ENCODE results near the gene MYRIP. TPM values are rescaled to one million over a fixed set of nuclear protein-coding genes. Genes with fewer than 3 reads are reported as not detected.

MYRIP gene
- total and polyA plus RNA-seq, 4 experiments from 2014 or later: not detected

- Histone ChIP-seq H3K9me3 (ENCODE audit: control insufficient read depth in 1 of 2, low read length in 2 of 2) (no peaks in the 10 kb centered on the region), H3K27me3 (ENCODE audit: insufficient read depth, low read length) (no peaks in the 10 kb centered on the region), H3K27ac (ENCODE audit: low read depth, low read length) (no peak overlapping the region), H3K4me1 (ENCODE audit: insufficient read depth, low read length) (no peaks in the 10 kb centered on the region), H3K36me3 (ENCODE audit: insufficient read depth, low read length) (no peaks in the 10 kb centered on the region), H3K4me3 (ENCODE audit: low read length in 2 of 2) (no peak overlapping the region)
- CTCF ChIA-PET (ENCODE audit: partially characterized antibody): no interaction called here
- Mint-ChIP-seq H3K4me3 (no peak overlapping the region), H3K27me3 (no peaks in the 10 kb centered on the region), H3K4me1 (no peaks in the 10 kb centered on the region), H3K9me3 (peaks cover 0 to 4% (median 0%) of the 10 kb centered on the region in 8 donors), H3K27ac (no peak overlapping the region), H3K36me3 (no peaks in the 10 kb centered on the region)
- no peak for DNase-seq
- POLR2A ChIA-PET (ENCODE audit: partially characterized antibody): no interaction called here
- intact Hi-C loops (cut with micrococcal nuclease): no loop called here
These were observed 171.4 kb downstream of the MYRIP start for GRCh38 chr3:39980781-39981180.

- no peak overlapping the region for H3K27ac ChIP-seq (ENCODE audit: low read depth, low read length)
- CTCF ChIA-PET (ENCODE audit: partially characterized antibody): no interaction called here
- POLR2A ChIA-PET (ENCODE audit: partially characterized antibody): no interaction called here
- peaks cover 0 to 4% (median 2%) of the 10 kb centered on the region in 8 donors for H3K9me3 Mint-ChIP-seq
- no peaks in the 10 kb centered on the region for H3K4me1 Mint-ChIP-seq
- H3K4me3 ChIP-seq (ENCODE audit: low read length in 2 of 2): no peak overlapping the region
- no peak for DNase-seq
- H3K36me3 Mint-ChIP-seq: no peaks in the 10 kb centered on the region
- no peak overlapping the region for H3K4me3 Mint-ChIP-seq
- H3K27me3 ChIP-seq (ENCODE audit: insufficient read depth, low read length): no peaks in the 10 kb centered on the region
- H3K36me3 ChIP-seq (ENCODE audit: insufficient read depth, low read length): no peaks in the 10 kb centered on the region
- H3K9me3 ChIP-seq (ENCODE audit: control insufficient read depth in 1 of 2, low read length in 2 of 2): no peaks in the 10 kb centered on the region
- H3K4me1 ChIP-seq (ENCODE audit: insufficient read depth, low read length): no peaks in the 10 kb centered on the region
- intact Hi-C loops (cut with micrococcal nuclease): no loop called here
- no peak overlapping the region for H3K27ac Mint-ChIP-seq
- H3K27me3 Mint-ChIP-seq: no peaks in the 10 kb centered on the region
These were observed 172.3 kb downstream of the MYRIP start for GRCh38 chr3:39981547-39982184.

- no peaks in the 10 kb centered on the region for H3K36me3 Mint-ChIP-seq
- Histone ChIP-seq H3K9me3 (ENCODE audit: control insufficient read depth in 1 of 2, low read length in 2 of 2) (no peaks in the 10 kb centered on the region), H3K4me3 (ENCODE audit: low read length in 2 of 2) (no peak overlapping the region), H3K36me3 (ENCODE audit: insufficient read depth, low read length) (no peaks in the 10 kb centered on the region), H3K4me1 (ENCODE audit: insufficient read depth, low read length) (no peaks in the 10 kb centered on the region), H3K27me3 (ENCODE audit: insufficient read depth, low read length) (no peaks in the 10 kb centered on the region), H3K27ac (ENCODE audit: low read depth, low read length) (no peak overlapping the region)
- no peak overlapping the region for H3K4me3 Mint-ChIP-seq
- H3K4me1 Mint-ChIP-seq: no peaks in the 10 kb centered on the region
- H3K27ac Mint-ChIP-seq: no peak overlapping the region
- peaks cover 0 to 4% (median 2%) of the 10 kb centered on the region in 8 donors for H3K9me3 Mint-ChIP-seq
- ChIA-PET CTCF (ENCODE audit: partially characterized antibody) (no interaction called here), POLR2A (ENCODE audit: partially characterized antibody) (no interaction called here)
- DNase-seq: no peak
- intact Hi-C loops (cut with micrococcal nuclease): no loop called here
- peaks cover 0 to 1% of the 10 kb centered on the region in 2 donors for H3K27me3 Mint-ChIP-seq
These were observed 173.4 kb downstream of the MYRIP start for GRCh38 chr3:39982665-39983357.

GRCh38 chr3:39989746-39990145 lies 180.3 kb downstream of the MYRIP start:
- ChIA-PET CTCF (ENCODE audit: partially characterized antibody) (no interaction called here), POLR2A (ENCODE audit: partially characterized antibody) (no interaction called here)
- no peak overlapping the region for H3K4me3 ChIP-seq (ENCODE audit: low read length in 2 of 2)
- H3K36me3 Mint-ChIP-seq: peaks cover 0 to 3% of the 10 kb centered on the region in 2 donors
- intact Hi-C loops (cut with micrococcal nuclease): no loop called here
- no peak for DNase-seq
- no peak overlapping the region for H3K27ac ChIP-seq (ENCODE audit: low read depth, low read length)
- H3K9me3 Mint-ChIP-seq: peaks cover 0 to 22% (median 11%) of the 10 kb centered on the region in 8 donors
- H3K9me3 ChIP-seq (ENCODE audit: control insufficient read depth in 1 of 2, low read length in 2 of 2): no peaks in the 10 kb centered on the region
- H3K27ac Mint-ChIP-seq: no peak overlapping the region
- H3K4me3 Mint-ChIP-seq: no peak overlapping the region
- peaks cover 6% of the 10 kb centered on the region for H3K27me3 ChIP-seq (ENCODE audit: insufficient read depth, low read length)
- H3K4me1 Mint-ChIP-seq: no peaks in the 10 kb centered on the region
- no peaks in the 10 kb centered on the region for H3K4me1 ChIP-seq (ENCODE audit: insufficient read depth, low read length)
- H3K36me3 ChIP-seq (ENCODE audit: insufficient read depth, low read length): no peaks in the 10 kb centered on the region
- H3K27me3 Mint-ChIP-seq: peaks cover 2 to 6% of the 10 kb centered on the region in 2 donors

- Histone ChIP-seq H3K36me3 (ENCODE audit: insufficient read depth, low read length) (no peaks in the 10 kb centered on the region), H3K27me3 (ENCODE audit: insufficient read depth, low read length) (peaks cover 6% of the 10 kb centered on the region), H3K9me3 (ENCODE audit: control insufficient read depth in 1 of 2, low read length in 2 of 2) (no peaks in the 10 kb centered on the region), H3K4me3 (ENCODE audit: low read length in 2 of 2) (no peak overlapping the region), H3K4me1 (ENCODE audit: insufficient read depth, low read length) (no peaks in the 10 kb centered on the region), H3K27ac (ENCODE audit: low read depth, low read length) (no peak overlapping the region)
- Mint-ChIP-seq H3K27ac (no peak overlapping the region), H3K36me3 (peaks cover 0 to 3% of the 10 kb centered on the region in 2 donors), H3K4me3 (no peak overlapping the region), H3K9me3 (peaks cover 0 to 24% (median 12%) of the 10 kb centered on the region in 8 donors), H3K27me3 (peaks cover 2 to 6% of the 10 kb centered on the region in 2 donors), H3K4me1 (no peaks in the 10 kb centered on the region)
- intact Hi-C loops (cut with micrococcal nuclease): no loop called here
- CTCF ChIA-PET (ENCODE audit: partially characterized antibody): no interaction called here
- POLR2A ChIA-PET (ENCODE audit: partially characterized antibody): no interaction called here
- DNase-seq: peak in 1 of 5 donors; percentile 0
These were observed 181.1 kb downstream of the MYRIP start for GRCh38 chr3:39990532-39990931.

- Mint-ChIP-seq H3K4me1 (no peaks in the 10 kb centered on the region), H3K27ac (no peak overlapping the region), H3K9me3 (peaks cover 0 to 2% (median 0%) of the 10 kb centered on the region in 8 donors), H3K27me3 (peaks cover 1 to 2% of the 10 kb centered on the region in 2 donors), H3K4me3 (no peak overlapping the region), H3K36me3 (no peaks in the 10 kb centered on the region)
- Histone ChIP-seq H3K4me3 (ENCODE audit: low read length in 2 of 2) (no peak overlapping the region), H3K4me1 (ENCODE audit: insufficient read depth, low read length) (no peaks in the 10 kb centered on the region), H3K36me3 (ENCODE audit: insufficient read depth, low read length) (no peaks in the 10 kb centered on the region), H3K27me3 (ENCODE audit: insufficient read depth, low read length) (no peaks in the 10 kb centered on the region), H3K9me3 (ENCODE audit: control insufficient read depth in 1 of 2, low read length in 2 of 2) (no peaks in the 10 kb centered on the region), H3K27ac (ENCODE audit: low read depth, low read length) (no peak overlapping the region)
- POLR2A ChIA-PET (ENCODE audit: partially characterized antibody): no interaction called here
- CTCF ChIA-PET (ENCODE audit: partially characterized antibody): no interaction called here
- intact Hi-C loops (cut with micrococcal nuclease): no loop called here
- no peak for DNase-seq
These were observed 199.4 kb downstream of the MYRIP start for GRCh38 chr3:40008796-40009195.

GRCh38 chr3:40009991-40010390 lies 200.6 kb downstream of the MYRIP start:
- peaks cover 3 to 4% of the 10 kb centered on the region in 2 donors for H3K27me3 Mint-ChIP-seq
- Histone ChIP-seq H3K27me3 (ENCODE audit: insufficient read depth, low read length) (no peaks in the 10 kb centered on the region), H3K27ac (ENCODE audit: low read depth, low read length) (no peak overlapping the region), H3K9me3 (ENCODE audit: control insufficient read depth in 1 of 2, low read length in 2 of 2) (no peaks in the 10 kb centered on the region), H3K4me3 (ENCODE audit: low read length in 2 of 2) (no peak overlapping the region), H3K4me1 (ENCODE audit: insufficient read depth, low read length) (no peaks in the 10 kb centered on the region), H3K36me3 (ENCODE audit: insufficient read depth, low read length) (no peaks in the 10 kb centered on the region)
- no peaks in the 10 kb centered on the region for H3K36me3 Mint-ChIP-seq
- no peak for DNase-seq
- intact Hi-C loops (cut with micrococcal nuclease): no loop called here
- no peaks in the 10 kb centered on the region for H3K4me1 Mint-ChIP-seq
- ChIA-PET CTCF (ENCODE audit: partially characterized antibody) (no interaction called here), POLR2A (ENCODE audit: partially characterized antibody) (no interaction called here)
- H3K9me3 Mint-ChIP-seq: peaks cover 0 to 2% (median 0%) of the 10 kb centered on the region in 8 donors
- no peak overlapping the region for H3K27ac Mint-ChIP-seq
- H3K4me3 Mint-ChIP-seq: no peak overlapping the region

All from CD4-positive, alpha-beta memory T cell (primary cell).